Neural progenitor cell (in vitro differentiated cells): ENCODE data around the gene RTN4R. TPM values are rescaled to one million over a fixed set of nuclear protein-coding genes. Genes with fewer than 3 reads are reported as not detected.

Experiments
- DNase-seq: peaks from one replicate; pipeline ENCODE4 v3.0.0-alpha.2; 2016; ENCODE audit warnings: low spot score
- H2AFZ ChIP-seq: fragments of 200-600 bp; sonication (generic); replicated peaks from 2 replicates; pipeline ENCODE4 v1.6.1; 2016; ENCODE audit warnings: antibody characterized with exemption
- H3F3A ChIP-seq: fragments of 200-600 bp; sonication (generic); 2 replicates; pipeline ENCODE4 v1.6.1; 2016; ENCODE audit warnings: antibody characterized with exemption, low read depth
- H3K27ac ChIP-seq: fragments of 200-600 bp; sonication (generic); 2 replicates; pipeline ENCODE4 v1.5.1; 2016; ENCODE audit warnings: mild to moderate bottlenecking
- H3K27me3 ChIP-seq: fragments of 200-600 bp; sonication (generic); 2 replicates; pipeline ENCODE4 v1.6.1; 2016; ENCODE audit warnings: mild to moderate bottlenecking, moderate library complexity
- H3K36me3 ChIP-seq: fragments of 200-600 bp; sonication (generic); 2 replicates; pipeline ENCODE4 v1.5.1; 2016
- H3K4me1 ChIP-seq: fragments of 200-600 bp; sonication (generic); 2 replicates; pipeline ENCODE4 v1.6.1; 2016; ENCODE audit warnings: mixed run types
- H3K4me2 ChIP-seq: fragments of 200-600 bp; sonication (generic); 2 replicates; pipeline ENCODE4 v1.6.1; 2016
- H3K4me3 ChIP-seq: fragments of 200-600 bp; sonication (generic); 2 replicates; pipeline ENCODE4 v1.5.1; 2016
- H3K79me2 ChIP-seq: fragments of 200-600 bp; sonication (generic); 2 replicates; pipeline ENCODE4 v1.6.1; 2016; ENCODE audit warnings: low read depth
- H3K9ac ChIP-seq: fragments of 200-600 bp; sonication (generic); 2 replicates; pipeline ENCODE4 v1.6.1; 2016
- H3K9me3 ChIP-seq: fragments of 200-600 bp; sonication (generic); 2 replicates; pipeline ENCODE4 v1.5.1; 2016; ENCODE audit warnings: low read depth
- H4K20me1 ChIP-seq: fragments of 200-600 bp; sonication (generic); 2 replicates; pipeline ENCODE4 v1.6.1; 2016; ENCODE audit warnings: low read depth
- H3K27ac Mint-ChIP-seq: 3 replicates; pipeline ENCODE4 v1.8.0; 2021; ENCODE audit warnings: mixed read lengths
- H3K27me3 Mint-ChIP-seq: 2 replicates; pipeline ENCODE4 v1.8.0; 2022; ENCODE audit warnings: low read depth, mild to moderate bottlenecking, inconsistent platforms, moderate library complexity, mixed read lengths; ENCODE audit not compliant: insufficient read depth
- H3K36me3 Mint-ChIP-seq: 3 replicates; pipeline ENCODE4 v1.8.0; 2021; ENCODE audit warnings: mixed read lengths
- H3K4me1 Mint-ChIP-seq: 3 replicates; pipeline ENCODE4 v1.8.0; 2021; ENCODE audit warnings: mixed read lengths
- H3K4me3 Mint-ChIP-seq: 3 replicates; pipeline ENCODE4 v1.8.0; 2021; ENCODE audit warnings: mild to moderate bottlenecking, moderate library complexity, mixed read lengths
- H3K9me3 Mint-ChIP-seq: 3 replicates; pipeline ENCODE4 v1.8.0; 2020; ENCODE audit warnings: mixed read lengths
- EZH2 ChIP-seq: fragments of 200-600 bp; sonication (generic); IDR thresholded peaks from 2 replicates; pipeline ENCODE4 v1.6.1; 2017; ENCODE audit warnings: antibody characterized with exemption, mild to moderate bottlenecking, moderate library complexity
- EZH2phosphoT487 ChIP-seq: fragments of 200-600 bp; sonication (generic); IDR thresholded peaks from 2 replicates; pipeline ENCODE4 v1.6.1; 2017; ENCODE audit warnings: antibody characterized with exemption
- total RNA-seq: library from RNA; depleted of rRNA; stranded (reverse); fragments of >200 nt; gene quantifications from 2 replicates; pipeline ENCODE4 v1.2.3, GENCODE V29; 2015; ENCODE audit warnings: low replicate concordance
- TF ChIP-seq, protein P1 (sequence below): fragments of 200-600 bp; sonication (generic); IDR thresholded peaks from 2 replicates; pipeline ENCODE4 v1.5.1; 2017; ENCODE audit warnings: antibody characterized with exemption, mild to moderate bottlenecking

Gene RTN4R
- total RNA-seq, 1 donor from 2014 or later, result 6.3 TPM

- Histone ChIP-seq H3K4me3 (no peak overlapping the region), H3K9ac (no peak overlapping the region), H3K4me2 (no peak overlapping the region), H4K20me1 (no peaks in the 10 kb centered on the region), H3F3A (no peaks in the 10 kb centered on the region), H3K36me3 (no peaks in the 10 kb centered on the region), H2AFZ (no peak overlapping the region), H3K4me1 (no peaks in the 10 kb centered on the region), H3K27ac (no peak overlapping the region), H3K9me3 (no peaks in the 10 kb centered on the region), H3K79me2 (no peaks in the 10 kb centered on the region), H3K27me3 (no peaks in the 10 kb centered on the region)
- TF ChIP-seq EZH2phosphoT487 (no peak), EZH2 (no peak)
- TF ChIP-seq, protein P1, sequence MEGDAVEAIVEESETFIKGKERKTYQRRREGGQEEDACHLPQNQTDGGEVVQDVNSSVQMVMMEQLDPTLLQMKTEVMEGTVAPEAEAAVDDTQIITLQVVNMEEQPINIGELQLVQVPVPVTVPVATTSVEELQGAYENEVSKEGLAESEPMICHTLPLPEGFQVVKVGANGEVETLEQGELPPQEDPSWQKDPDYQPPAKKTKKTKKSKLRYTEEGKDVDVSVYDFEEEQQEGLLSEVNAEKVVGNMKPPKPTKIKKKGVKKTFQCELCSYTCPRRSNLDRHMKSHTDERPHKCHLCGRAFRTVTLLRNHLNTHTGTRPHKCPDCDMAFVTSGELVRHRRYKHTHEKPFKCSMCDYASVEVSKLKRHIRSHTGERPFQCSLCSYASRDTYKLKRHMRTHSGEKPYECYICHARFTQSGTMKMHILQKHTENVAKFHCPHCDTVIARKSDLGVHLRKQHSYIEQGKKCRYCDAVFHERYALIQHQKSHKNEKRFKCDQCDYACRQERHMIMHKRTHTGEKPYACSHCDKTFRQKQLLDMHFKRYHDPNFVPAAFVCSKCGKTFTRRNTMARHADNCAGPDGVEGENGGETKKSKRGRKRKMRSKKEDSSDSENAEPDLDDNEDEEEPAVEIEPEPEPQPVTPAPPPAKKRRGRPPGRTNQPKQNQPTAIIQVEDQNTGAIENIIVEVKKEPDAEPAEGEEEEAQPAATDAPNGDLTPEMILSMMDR, result no peak
- Mint-ChIP-seq H3K27me3 (peaks cover 8% of the 10 kb centered on the region), H3K27ac (no peak overlapping the region), H3K36me3 (no peaks in the 10 kb centered on the region), H3K4me3 (no peak overlapping the region), H3K4me1 (peaks cover 21% of the 10 kb centered on the region), H3K9me3 (no peaks in the 10 kb centered on the region)
- no peak for DNase-seq
Measured at GRCh38 chr22:20216863-20217499, 51.1 kb downstream of the RTN4R start.

- no peak overlapping the region for H2AFZ ChIP-seq
- H3K27ac Mint-ChIP-seq, result no peak overlapping the region
- H3K79me2 ChIP-seq, result no peaks in the 10 kb centered on the region
- no peaks in the 10 kb centered on the region for H3F3A ChIP-seq
- DNase-seq, result no peak
- no peak overlapping the region for H3K9ac ChIP-seq
- H3K4me2 ChIP-seq, result no peak overlapping the region
- TF ChIP-seq EZH2 (no peak), EZH2phosphoT487 (no peak)
- TF ChIP-seq, protein P1, result no peak
- no peaks in the 10 kb centered on the region for H3K9me3 ChIP-seq
- no peak overlapping the region for H3K4me3 ChIP-seq
- H3K36me3 Mint-ChIP-seq, result no peaks in the 10 kb centered on the region
- H3K36me3 ChIP-seq, result no peaks in the 10 kb centered on the region
- H3K4me3 Mint-ChIP-seq, result no peak overlapping the region
- H3K27me3 Mint-ChIP-seq, result peaks cover 7% of the 10 kb centered on the region
- H3K27ac ChIP-seq, result no peak overlapping the region
- no peaks in the 10 kb centered on the region for H3K27me3 ChIP-seq
- H4K20me1 ChIP-seq, result no peaks in the 10 kb centered on the region
- no peaks in the 10 kb centered on the region for H3K9me3 Mint-ChIP-seq
- peaks cover 18% of the 10 kb centered on the region for H3K4me1 Mint-ChIP-seq
- no peaks in the 10 kb centered on the region for H3K4me1 ChIP-seq
Measured at GRCh38 chr22:20215742-20216141, 52.4 kb downstream of the RTN4R start.

DNA sequence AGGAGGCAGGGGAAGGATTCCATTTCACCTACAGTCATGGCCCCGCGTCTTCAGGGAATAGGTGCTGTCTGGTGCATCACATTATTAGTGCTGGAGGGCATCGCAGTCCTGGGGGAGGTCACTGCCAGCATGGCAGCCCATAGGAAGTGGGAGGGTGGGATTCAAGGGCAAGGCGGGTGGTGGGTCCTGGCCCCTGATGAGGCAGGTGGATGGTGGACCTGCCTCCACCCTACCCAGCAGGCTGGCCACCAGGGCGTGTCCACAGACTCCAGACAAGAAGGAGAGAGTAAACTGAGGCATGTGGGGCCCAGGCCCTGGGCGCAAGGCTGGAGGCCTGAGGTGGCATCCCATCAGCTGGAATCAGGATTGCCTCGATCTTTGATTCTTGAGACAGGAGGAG, 53.3 kb downstream of the RTN4R start:
- Mint-ChIP-seq H3K27ac (no peak overlapping the region), H3K4me1 (peaks cover 18% of the 10 kb centered on the region), H3K9me3 (no peaks in the 10 kb centered on the region), H3K27me3 (peaks cover 4% of the 10 kb centered on the region), H3K4me3 (no peak overlapping the region), H3K36me3 (no peaks in the 10 kb centered on the region)
- H3K4me3 ChIP-seq, result no peak overlapping the region
- no peaks in the 10 kb centered on the region for H3F3A ChIP-seq
- no peaks in the 10 kb centered on the region for H3K79me2 ChIP-seq
- H3K36me3 ChIP-seq, result no peaks in the 10 kb centered on the region
- no peak overlapping the region for H3K9ac ChIP-seq
- no peaks in the 10 kb centered on the region for H3K9me3 ChIP-seq
- no peaks in the 10 kb centered on the region for H3K4me1 ChIP-seq
- no peak for DNase-seq
- H4K20me1 ChIP-seq, result no peaks in the 10 kb centered on the region
- no peak overlapping the region for H3K27ac ChIP-seq
- H3K4me2 ChIP-seq, result no peak overlapping the region
- TF ChIP-seq, protein P1, result no peak
- TF ChIP-seq EZH2phosphoT487 (no peak), EZH2 (no peak)
- no peak overlapping the region for H2AFZ ChIP-seq
- H3K27me3 ChIP-seq, result no peaks in the 10 kb centered on the region
